PFSK-1 (cell line): ENCODE data around the gene UNC5B.

Experiments used
- POLR2AphosphoS5 ChIP-seq: IDR thresholded peaks from 2 replicates; pipeline ENCODE4 v1.6.1; 2012; ENCODE audit warnings: low read depth, mild to moderate bottlenecking, control low read depth, low read length, moderate library complexity
- REST ChIP-seq, 2 experiments: IDR thresholded peaks; 2 replicates each; pipeline versions ENCODE4 v1.6.1 to v1.8.0; 2011 to 2012; ENCODE audit warnings: low read depth in 2 of 2, low read length in 2 of 2, control low read depth in 1 of 2, inconsistent platforms in 1 of 2, mild to moderate bottlenecking in 1 of 2, moderate library complexity in 1 of 2; ENCODE audit not compliant: insufficient read depth in 1 of 2

GRCh38 chr10:71258446-71259145 lies 46.2 kb downstream of the UNC5B start:
- no peak for TF ChIP-seq POLR2AphosphoS5
- no peak for TF ChIP-seq REST (IDR thresholded peaks at IDR 0.05; ENCODE audit: insufficient read depth in 1 of 2, low read depth in 2 of 2, low read length in 2 of 2)
